Activated naive CD4-positive, alpha-beta T cell treated with anti-CD3 and anti-CD28 coated beads, Interleukin-2, amount 10 ng/mL, durations not matched to agents 7 days and 5 days (primary cell): ENCODE data around the gene NOL4L.
A peak's percentile ranks its signal among the peaks of the same experiment; 100 is the strongest.
"Not testable (repeated sequence)": the region's sequence is repeated elsewhere in the genome, so short reads cannot be mapped to it uniquely, and the experiment has no call there.

Experiments
- CTCF ChIA-PET: fragments of 350-600 bp; sonication (Branson Sonifier 250); formaldehyde crosslinking; loops from one replicate; lab custom pipeline; 2021; ENCODE audit warnings: antibody characterized with exemption; lab: Charles Lee
- DNase-seq: peaks from one replicate; pipeline ENCODE4 v3.0.0-alpha.2; 2020
- H3K27ac Mint-ChIP-seq: one replicate; pipeline ENCODE4 v1.8.0; 2021; ENCODE audit warnings: mild to moderate bottlenecking, moderate library complexity, mixed read lengths
- H3K27me3 Mint-ChIP-seq: one replicate; pipeline ENCODE4 v1.8.0; 2021; ENCODE audit warnings: mild to moderate bottlenecking, mixed read lengths
- H3K36me3 Mint-ChIP-seq: one replicate; pipeline ENCODE4 v1.8.0; 2021; ENCODE audit warnings: mixed read lengths
- H3K4me1 Mint-ChIP-seq: one replicate; pipeline ENCODE4 v1.8.0; 2021; ENCODE audit warnings: mixed read lengths
- H3K4me3 Mint-ChIP-seq: one replicate; pipeline ENCODE4 v1.8.0; 2021; ENCODE audit warnings: mild to moderate bottlenecking, moderate library complexity, mixed read lengths
- H3K9me3 Mint-ChIP-seq: one replicate; pipeline ENCODE4 v1.8.0; 2021; ENCODE audit warnings: mixed read lengths

The NOL4L gene

GRCh38 chr20:32596681-32597252, 11.6 kb upstream of the NOL4L start:
- DNase-seq: no peak
- Mint-ChIP-seq H3K9me3 (no peaks in the 10 kb centered on the region), H3K4me1 (no peaks in the 10 kb centered on the region), H3K4me3 (no peak overlapping the region), H3K36me3 (no peaks in the 10 kb centered on the region), H3K27me3 (peaks cover 20% of the 10 kb centered on the region), H3K27ac (no peak overlapping the region)
- CTCF ChIA-PET: interaction anchor here (1.1 kb wide), 1 partner anchor 75 kb away, joined by 3 read pairs; no protein-coding TSS in a partner anchor

GRCh38 chr20:32595143-32595542, 10.0 kb upstream of the NOL4L start:
- CTCF ChIA-PET: no interaction called here
- no peaks in the 10 kb centered on the region for H3K36me3 Mint-ChIP-seq
- H3K4me1 Mint-ChIP-seq: no peaks in the 10 kb centered on the region
- no peaks in the 10 kb centered on the region for H3K9me3 Mint-ChIP-seq
- H3K27ac Mint-ChIP-seq: no peak overlapping the region
- H3K4me3 Mint-ChIP-seq: no peak overlapping the region
- DNase-seq: no peak
- H3K27me3 Mint-ChIP-seq: peaks cover 24% of the 10 kb centered on the region

- peaks cover 26% of the 10 kb centered on the region for H3K27me3 Mint-ChIP-seq
- H3K4me3 Mint-ChIP-seq, H3K9me3 Mint-ChIP-seq, H3K36me3 Mint-ChIP-seq, CTCF ChIA-PET, DNase-seq, H3K27ac Mint-ChIP-seq, H3K4me1 Mint-ChIP-seq: not testable (repeated sequence)
Observed at GRCh38 chr20:32594669-32595068, 9.5 kb upstream of the NOL4L start.

- H3K4me3 Mint-ChIP-seq: no peak overlapping the region
- H3K27ac Mint-ChIP-seq: no peak overlapping the region
- no peaks in the 10 kb centered on the region for H3K9me3 Mint-ChIP-seq
- CTCF ChIA-PET: no interaction called here
- peaks cover 30% of the 10 kb centered on the region for H3K27me3 Mint-ChIP-seq
- no peaks in the 10 kb centered on the region for H3K36me3 Mint-ChIP-seq
- no peaks in the 10 kb centered on the region for H3K4me1 Mint-ChIP-seq
- no peak for DNase-seq
Observed at GRCh38 chr20:32594204-32594603, 9.1 kb upstream of the NOL4L start.

GRCh38 chr20:32592616-32593015, 7.5 kb upstream of the NOL4L start:
- not testable (repeated sequence) for H3K36me3 Mint-ChIP-seq, H3K4me1 Mint-ChIP-seq, H3K9me3 Mint-ChIP-seq, DNase-seq, H3K4me3 Mint-ChIP-seq, H3K27ac Mint-ChIP-seq
- peaks cover 34% of the 10 kb centered on the region for H3K27me3 Mint-ChIP-seq
- CTCF ChIA-PET: interaction anchor here (1.2 to 1.3 kb wide), 2 partner anchors 33 to 60 kb away, joined by 3 to 4 read pairs; no protein-coding TSS in a partner anchor

- no peak overlapping the region for H3K27ac Mint-ChIP-seq
- H3K27me3 Mint-ChIP-seq: peaks cover 38% of the 10 kb centered on the region
- CTCF ChIA-PET: interaction anchor here (1.2 to 1.3 kb wide), 2 partner anchors 34 to 71 kb away, joined by 4 read pairs; no protein-coding TSS in a partner anchor
- no peaks in the 10 kb centered on the region for H3K36me3 Mint-ChIP-seq
- no peak overlapping the region for H3K4me3 Mint-ChIP-seq
- no peaks in the 10 kb centered on the region for H3K4me1 Mint-ChIP-seq
- no peak for DNase-seq
- no peaks in the 10 kb centered on the region for H3K9me3 Mint-ChIP-seq
Observed at GRCh38 chr20:32592022-32592421, 6.9 kb upstream of the NOL4L start.

- no peak overlapping the region for H3K27ac Mint-ChIP-seq
- no peak for DNase-seq
- peaks cover 12% of the 10 kb centered on the region for H3K4me1 Mint-ChIP-seq
- H3K27me3 Mint-ChIP-seq: peaks cover 58% of the 10 kb centered on the region
- CTCF ChIA-PET: interaction anchor here (1.0 to 1.6 kb wide), 2 partner anchors 63 to 67 kb away, joined by 3 to 4 read pairs; no protein-coding TSS in a partner anchor
- H3K4me3 Mint-ChIP-seq: no peak overlapping the region
- H3K36me3 Mint-ChIP-seq: peaks cover 3% of the 10 kb centered on the region
- H3K9me3 Mint-ChIP-seq: no peaks in the 10 kb centered on the region
Observed at GRCh38 chr20:32589769-32590168, 4.6 kb upstream of the NOL4L start.

- peaks cover 58% of the 10 kb centered on the region for H3K27me3 Mint-ChIP-seq
- no peaks in the 10 kb centered on the region for H3K9me3 Mint-ChIP-seq
- no peak overlapping the region for H3K27ac Mint-ChIP-seq
- no peak overlapping the region for H3K4me3 Mint-ChIP-seq
- no peak for DNase-seq
- H3K36me3 Mint-ChIP-seq: peaks cover 3% of the 10 kb centered on the region
- CTCF ChIA-PET: interaction anchor here (1.6 kb wide), 1 partner anchor 63 kb away, joined by 3 read pairs; no protein-coding TSS in a partner anchor
- peaks cover 12% of the 10 kb centered on the region for H3K4me1 Mint-ChIP-seq
Observed at GRCh38 chr20:32589256-32589655, 4.1 kb upstream of the NOL4L start.

- CTCF ChIA-PET: interaction anchor here (0.8 to 2.4 kb wide), 2 partner anchors 65 to 66 kb away, joined by 4 to 8 read pairs; no protein-coding TSS in a partner anchor
- H3K4me3 Mint-ChIP-seq: no peak overlapping the region
- peaks cover 58% of the 10 kb centered on the region for H3K27me3 Mint-ChIP-seq
Observed at GRCh38 chr20:32588040-32588439, 2.9 kb upstream of the NOL4L start.

GRCh38 chr20:32586291-32586690, 1.2 kb upstream of the NOL4L start:
- no peak for DNase-seq
- Mint-ChIP-seq H3K4me3 (peak overlapping the region; percentile 87), H3K27me3 (peaks cover 62% of the 10 kb centered on the region), H3K27ac (peak overlapping the region; percentile 66), H3K9me3 (no peaks in the 10 kb centered on the region), H3K36me3 (peaks cover 3% of the 10 kb centered on the region), H3K4me1 (peaks cover 24% of the 10 kb centered on the region)
- CTCF ChIA-PET: interaction anchor here (0.7 to 2.4 kb wide), 2 partner anchors 52 to 64 kb away, joined by 3 to 8 read pairs; no protein-coding TSS in a partner anchor

More at GRCh38 chr20:32588040-32588439, 2.9 kb upstream of the NOL4L start:
- Mint-ChIP-seq H3K27ac (no peak overlapping the region), H3K36me3 (peaks cover 3% of the 10 kb centered on the region), H3K9me3 (no peaks in the 10 kb centered on the region), H3K4me1 (peaks cover 12% of the 10 kb centered on the region)
- no peak for DNase-seq

GRCh38 chr20:32585586-32586127, 524 bp upstream of the NOL4L start:
- peaks cover 57% of the 10 kb centered on the region for H3K27me3 Mint-ChIP-seq
- CTCF ChIA-PET: interaction anchor here (0.7 to 2.4 kb wide), 2 partner anchors 51 to 63 kb away, joined by 3 to 8 read pairs; no protein-coding TSS in a partner anchor
- H3K36me3 Mint-ChIP-seq: peaks cover 3% of the 10 kb centered on the region
- no peak for DNase-seq
- H3K27ac Mint-ChIP-seq: peak overlapping the region; percentile 75
- no peaks in the 10 kb centered on the region for H3K9me3 Mint-ChIP-seq
- H3K4me1 Mint-ChIP-seq: peaks cover 30% of the 10 kb centered on the region
- peak overlapping the region; percentile 87 for H3K4me3 Mint-ChIP-seq

- Mint-ChIP-seq H3K9me3 (no peaks in the 10 kb centered on the region), H3K27me3 (peaks cover 40% of the 10 kb centered on the region), H3K4me3 (no peak overlapping the region), H3K4me1 (peaks cover 48% of the 10 kb centered on the region), H3K27ac (no peak overlapping the region), H3K36me3 (peaks cover 3% of the 10 kb centered on the region)
- CTCF ChIA-PET: no interaction called here
- DNase-seq: peak; percentile 53
Observed at GRCh38 chr20:32583581-32584070, 1.5 kb downstream of the NOL4L start.

GRCh38 chr20:32582659-32583580, 2.2 kb downstream of the NOL4L start:
- no peak for DNase-seq
- H3K4me3 Mint-ChIP-seq: peak overlapping the region; percentile 64
- H3K27ac Mint-ChIP-seq: no peak overlapping the region
- CTCF ChIA-PET: no interaction called here
- peaks cover 48% of the 10 kb centered on the region for H3K4me1 Mint-ChIP-seq
- H3K9me3 Mint-ChIP-seq: no peaks in the 10 kb centered on the region
- peaks cover 3% of the 10 kb centered on the region for H3K36me3 Mint-ChIP-seq
- H3K27me3 Mint-ChIP-seq: peaks cover 33% of the 10 kb centered on the region
